GM12865 (cell line): ENCODE measurements around the gene SRPRA.

Experiments used
- DNase-seq: peaks from one replicate; pipeline ENCODE4 v3.0.0; 2010; ENCODE audit warnings: low read depth
- H3K4me3 ChIP-seq: 2 replicates; pipeline ENCODE4 v1.5.1; 2011; ENCODE audit warnings: mild to moderate bottlenecking, low read depth, low read length, control low read depth
- TF ChIP-seq, protein P1 (sequence below): IDR thresholded peaks from 2 replicates; pipeline ENCODE4 v1.5.1; 2011; ENCODE audit warnings: low read length, control low read depth, low read depth, inconsistent platforms; ENCODE audit not compliant: insufficient read depth; ENCODE audit errors: missing control alignments

Gene SRPRA

DNA sequence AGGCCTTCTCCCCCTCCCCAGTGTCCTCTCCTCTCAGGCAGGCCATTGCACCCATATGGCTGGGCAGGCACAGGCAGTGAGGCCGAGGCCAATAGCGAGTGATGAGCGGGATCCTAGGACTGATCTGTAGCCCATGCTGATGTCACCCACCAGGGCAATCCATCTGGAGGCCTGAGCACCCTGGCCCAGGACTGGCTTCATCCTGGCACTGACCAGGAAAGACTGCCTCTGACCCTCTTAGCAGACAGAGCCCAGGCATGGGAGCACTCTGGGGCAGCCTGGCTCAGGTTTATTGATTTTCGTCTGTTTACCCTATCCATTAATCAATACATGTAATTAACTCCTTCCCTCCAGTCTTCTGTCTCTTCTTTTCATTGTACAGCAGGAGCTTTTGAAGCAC, 9.1 kb upstream of the SRPRA start:
- H3K4me3 ChIP-seq: no peak overlapping the region
- DNase-seq: no peak
- TF ChIP-seq, protein P1, sequence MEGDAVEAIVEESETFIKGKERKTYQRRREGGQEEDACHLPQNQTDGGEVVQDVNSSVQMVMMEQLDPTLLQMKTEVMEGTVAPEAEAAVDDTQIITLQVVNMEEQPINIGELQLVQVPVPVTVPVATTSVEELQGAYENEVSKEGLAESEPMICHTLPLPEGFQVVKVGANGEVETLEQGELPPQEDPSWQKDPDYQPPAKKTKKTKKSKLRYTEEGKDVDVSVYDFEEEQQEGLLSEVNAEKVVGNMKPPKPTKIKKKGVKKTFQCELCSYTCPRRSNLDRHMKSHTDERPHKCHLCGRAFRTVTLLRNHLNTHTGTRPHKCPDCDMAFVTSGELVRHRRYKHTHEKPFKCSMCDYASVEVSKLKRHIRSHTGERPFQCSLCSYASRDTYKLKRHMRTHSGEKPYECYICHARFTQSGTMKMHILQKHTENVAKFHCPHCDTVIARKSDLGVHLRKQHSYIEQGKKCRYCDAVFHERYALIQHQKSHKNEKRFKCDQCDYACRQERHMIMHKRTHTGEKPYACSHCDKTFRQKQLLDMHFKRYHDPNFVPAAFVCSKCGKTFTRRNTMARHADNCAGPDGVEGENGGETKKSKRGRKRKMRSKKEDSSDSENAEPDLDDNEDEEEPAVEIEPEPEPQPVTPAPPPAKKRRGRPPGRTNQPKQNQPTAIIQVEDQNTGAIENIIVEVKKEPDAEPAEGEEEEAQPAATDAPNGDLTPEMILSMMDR: no peak

DNA sequence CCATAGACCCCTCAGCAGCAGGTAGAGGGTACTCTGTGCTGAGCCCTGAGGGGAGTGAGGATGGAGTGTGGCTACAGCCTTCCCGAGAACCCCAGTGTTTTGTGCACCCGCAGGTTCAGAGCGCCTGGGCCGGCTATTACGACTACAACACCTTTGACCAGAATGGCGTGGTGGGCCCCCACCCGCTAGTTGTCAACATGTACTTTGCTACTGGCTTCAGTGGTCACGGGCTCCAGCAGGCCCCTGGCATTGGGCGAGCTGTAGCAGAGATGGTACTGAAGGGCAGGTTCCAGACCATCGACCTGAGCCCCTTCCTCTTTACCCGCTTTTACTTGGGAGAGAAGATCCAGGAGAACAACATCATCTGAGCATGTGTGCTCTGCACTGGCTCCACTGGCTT, 8.6 kb upstream of the SRPRA start:
- no peak for DNase-seq
- TF ChIP-seq, protein P1: no peak
- H3K4me3 ChIP-seq: no peak overlapping the region

DNA sequence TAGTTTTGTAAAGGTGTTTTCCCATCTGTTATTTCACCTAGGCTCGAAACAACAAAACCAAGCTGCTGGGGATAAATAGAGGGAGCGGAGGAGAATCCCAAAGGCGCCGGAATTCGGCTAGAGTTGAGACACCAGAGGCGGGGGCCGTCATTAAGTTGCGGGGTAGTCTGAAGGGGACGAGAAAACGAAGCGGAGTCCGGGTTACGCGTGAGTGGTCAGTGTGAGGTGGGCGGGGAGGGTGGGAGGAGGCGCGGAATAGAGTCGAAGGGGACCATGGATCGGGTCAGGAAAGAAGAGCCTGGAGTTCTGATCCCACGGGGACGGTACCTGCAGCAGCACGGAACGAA, 361 bp downstream of the SRPRA start:
- no peak for DNase-seq
- TF ChIP-seq, protein P1: no peak
- peak overlapping the region; percentile 88 for H3K4me3 ChIP-seq

GRCh38 chr11:126267650-126268049, 1.0 kb downstream of the SRPRA start:
- DNase-seq: no peak

DNA sequence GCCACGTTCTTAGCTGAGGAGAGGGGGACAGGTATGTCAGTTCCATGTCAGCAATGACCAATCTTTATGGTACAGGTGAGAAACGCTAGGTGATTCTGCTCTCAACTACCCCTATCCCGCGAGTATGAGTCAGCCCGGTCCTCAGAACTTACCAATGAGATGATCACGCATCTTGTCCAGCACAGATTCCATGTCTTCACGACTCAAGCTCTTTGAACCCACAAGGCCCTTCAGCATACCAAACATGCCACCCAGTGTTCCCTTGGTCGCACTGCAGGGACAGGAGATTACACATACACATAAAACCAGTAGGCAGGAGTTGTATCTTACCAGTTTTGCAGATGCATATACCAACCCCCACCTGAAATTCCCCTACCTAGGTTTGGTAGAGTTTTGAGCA, 2.9 kb downstream of the SRPRA start:
- TF ChIP-seq, protein P1: no peak
- H3K4me3 ChIP-seq: no peak overlapping the region
- no peak for DNase-seq

More at GRCh38 chr11:126267650-126268049, 1.0 kb downstream of the SRPRA start:
- peak overlapping the region; percentile 88 for H3K4me3 ChIP-seq
- TF ChIP-seq, protein P1: no peak

- TF ChIP-seq, protein P1: no peak
- no peak overlapping the region for H3K4me3 ChIP-seq
- no peak for DNase-seq
Measured at GRCh38 chr11:126263489-126263888, 5.2 kb downstream of the SRPRA start.

DNA sequence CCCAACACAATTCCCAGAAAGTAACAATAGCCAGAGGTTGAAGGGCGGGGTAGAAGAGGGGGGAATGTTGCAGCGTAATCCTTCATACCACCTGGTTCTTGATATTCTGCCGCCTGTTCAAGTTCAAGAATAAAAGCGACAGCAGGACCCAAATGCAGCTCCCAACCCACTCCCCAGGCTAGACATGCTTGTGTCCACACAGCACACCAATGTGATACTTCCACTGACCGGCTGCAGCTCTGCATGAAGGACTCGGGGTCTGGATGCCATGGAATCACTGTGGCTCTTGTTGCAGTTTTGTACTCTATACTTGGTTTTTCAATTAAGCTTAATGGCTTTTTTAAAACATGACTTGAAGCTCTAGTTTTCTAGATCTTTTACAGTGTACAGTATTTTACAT, 6.5 kb downstream of the SRPRA start:
- no peak overlapping the region for H3K4me3 ChIP-seq
- TF ChIP-seq, protein P1: no peak
- DNase-seq: no peak
